Fibroblast of skin of left biceps (primary cell): ENCODE data around the gene GET4.

Source experiments
- DNase-seq, 2 experiments: peaks; one replicate each; pipeline ENCODE4 v3.0.0-alpha.2; 2013; ENCODE audit warnings: low read depth in 2 of 2

GET4 gene

GRCh38 chr7:886626-887487 lies 10.5 kb downstream of the GET4 start:
- DNase-seq, result no peak

DNA sequence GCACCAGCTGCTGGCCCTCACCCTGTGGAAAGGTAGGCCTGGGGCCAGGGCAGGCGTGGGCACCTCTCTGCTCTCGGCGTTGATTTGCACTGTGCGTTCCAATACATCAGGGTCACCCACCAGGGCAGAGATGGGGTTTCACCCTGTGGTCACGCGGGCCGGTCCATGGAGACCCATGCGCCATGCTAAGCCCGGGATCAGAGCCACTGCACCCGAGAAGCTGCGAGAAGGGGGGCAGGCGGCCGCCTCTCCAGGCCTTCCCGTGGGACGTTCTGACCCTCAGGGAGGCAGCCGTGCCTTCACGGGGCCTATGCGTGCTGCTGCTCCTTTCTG lies 11.1 kb downstream of the GET4 start:
- no peak for DNase-seq

DNA sequence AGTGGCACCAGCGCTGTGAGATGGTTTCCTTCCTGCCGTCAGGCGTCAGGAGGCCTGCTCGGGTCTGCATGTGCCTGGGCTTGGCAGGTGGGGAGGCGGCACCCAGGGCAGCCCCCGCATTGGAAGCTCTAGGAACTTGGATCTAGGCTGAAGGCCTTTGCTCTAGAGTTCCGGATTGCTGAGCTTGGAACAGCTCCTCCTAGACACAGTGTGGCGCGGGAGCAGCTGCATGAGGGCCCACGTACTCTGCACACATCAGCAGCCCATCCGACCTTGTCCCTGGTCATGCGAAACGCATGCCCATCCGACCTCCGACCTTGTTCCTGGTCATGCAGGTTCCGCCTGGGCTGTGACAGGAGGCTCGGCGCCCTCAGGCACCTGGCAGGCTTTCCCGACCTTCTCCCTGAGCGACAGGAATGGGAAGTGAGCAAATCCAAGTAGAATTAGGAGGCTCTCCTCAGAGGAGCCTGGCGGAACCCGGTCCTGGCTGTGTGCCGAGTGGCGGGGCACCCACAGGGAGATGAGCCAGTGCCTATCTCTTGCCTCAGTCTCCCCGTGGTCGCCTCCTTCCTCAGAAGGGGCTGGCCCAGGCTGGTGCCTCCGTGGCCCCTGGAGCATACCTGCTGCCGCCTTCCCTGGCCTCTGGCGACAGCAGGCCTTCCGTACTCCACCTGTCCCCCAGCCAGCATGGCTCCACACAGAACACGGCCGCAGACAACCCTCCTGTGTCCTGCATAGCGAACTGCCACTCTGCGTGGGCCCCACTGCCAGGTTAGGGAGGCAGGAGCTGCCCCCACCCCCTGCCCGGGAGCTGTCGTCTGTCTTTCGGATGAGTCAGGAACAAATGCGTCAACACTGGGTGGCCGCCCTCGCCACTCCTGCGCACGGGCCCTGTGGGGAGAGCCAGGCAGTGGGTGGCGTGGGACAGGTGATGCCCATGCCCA lies 12.0 kb downstream of the GET4 start:
- DNase-seq, result no peak

DNA sequence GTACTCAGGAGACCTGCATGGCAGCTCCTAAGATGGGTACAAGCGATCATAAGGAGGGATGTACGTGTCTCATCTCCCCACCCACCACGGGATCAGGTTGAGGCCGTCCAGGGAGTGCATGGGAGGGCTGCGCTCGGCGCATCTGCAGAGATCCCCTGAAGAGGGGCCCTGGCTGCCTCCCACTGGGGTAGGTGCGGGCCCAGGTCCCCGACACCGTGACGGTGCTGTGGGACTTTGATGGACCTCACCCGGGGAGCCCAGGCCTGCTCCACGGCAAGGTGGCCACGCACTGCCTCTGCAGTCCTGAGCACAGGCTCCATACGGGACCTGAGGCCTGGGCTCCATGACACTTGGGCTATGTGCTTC lies 12.7 kb downstream of the GET4 start:
- no peak for DNase-seq

DNA sequence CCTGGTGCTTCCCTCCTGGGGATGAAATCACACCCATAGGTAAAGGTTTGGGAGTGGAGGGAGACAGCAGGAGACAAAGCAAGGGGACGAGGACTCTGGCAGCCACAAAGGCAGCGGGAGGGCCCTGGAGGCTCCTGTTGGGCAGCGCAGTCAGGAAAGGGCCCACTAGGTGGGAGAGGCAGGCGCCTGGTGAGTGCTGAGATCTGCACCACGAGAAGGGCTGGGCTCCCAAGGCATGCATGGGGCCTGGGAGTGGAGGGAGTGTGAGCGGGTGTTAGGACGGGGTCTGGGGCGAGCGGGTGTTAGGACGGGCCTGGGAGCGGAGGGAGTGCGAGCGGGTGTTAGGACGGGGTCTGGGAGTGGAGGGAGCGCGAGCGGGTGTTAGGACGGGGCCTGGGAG lies 13.0 kb downstream of the GET4 start:
- no peak for DNase-seq

GRCh38 chr7:890868-891267 lies 14.5 kb downstream of the GET4 start:
- no peak for DNase-seq

DNA sequence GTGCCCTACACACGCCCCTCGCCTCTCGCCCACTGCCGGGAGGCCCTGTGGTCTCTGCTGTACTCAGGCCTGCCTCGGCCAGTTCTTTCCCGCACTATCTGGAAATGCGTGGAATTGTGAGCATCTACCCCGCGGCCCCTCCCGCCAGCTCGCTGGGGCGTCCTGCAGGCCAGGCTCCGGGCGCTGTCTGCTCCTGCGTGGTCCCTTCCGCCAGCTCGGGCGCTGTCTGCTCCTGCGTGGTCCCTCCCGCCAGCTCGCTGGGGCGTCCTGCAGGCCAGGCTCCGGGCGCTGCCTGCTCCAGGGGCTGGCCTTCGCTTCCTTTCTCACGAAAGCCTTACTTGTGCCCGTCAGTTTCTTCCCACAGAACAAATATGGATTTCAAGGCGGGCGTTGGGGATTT lies 14.9 kb downstream of the GET4 start:
- no peak for DNase-seq

DNA sequence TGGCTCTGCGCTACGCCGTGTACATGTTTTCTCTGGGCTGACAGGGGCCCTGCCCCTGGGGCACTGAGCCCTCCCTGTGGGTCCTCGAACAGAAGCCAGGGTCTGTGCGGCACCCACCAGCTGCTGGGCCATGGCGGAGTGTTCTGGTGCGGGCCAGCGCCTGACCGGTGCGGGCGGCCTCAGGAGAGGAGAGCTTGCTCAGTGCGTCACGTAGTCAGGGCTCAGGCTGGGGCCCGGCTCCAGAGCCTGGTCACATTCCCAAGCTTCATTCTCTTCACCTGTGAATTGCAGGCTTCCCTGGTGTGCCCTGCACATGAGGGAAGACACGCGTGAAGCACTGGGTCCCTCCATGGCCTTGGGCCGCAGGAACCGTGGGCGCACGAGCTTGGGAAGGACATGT lies 15.5 kb downstream of the GET4 start:
- no peak for DNase-seq

DNA sequence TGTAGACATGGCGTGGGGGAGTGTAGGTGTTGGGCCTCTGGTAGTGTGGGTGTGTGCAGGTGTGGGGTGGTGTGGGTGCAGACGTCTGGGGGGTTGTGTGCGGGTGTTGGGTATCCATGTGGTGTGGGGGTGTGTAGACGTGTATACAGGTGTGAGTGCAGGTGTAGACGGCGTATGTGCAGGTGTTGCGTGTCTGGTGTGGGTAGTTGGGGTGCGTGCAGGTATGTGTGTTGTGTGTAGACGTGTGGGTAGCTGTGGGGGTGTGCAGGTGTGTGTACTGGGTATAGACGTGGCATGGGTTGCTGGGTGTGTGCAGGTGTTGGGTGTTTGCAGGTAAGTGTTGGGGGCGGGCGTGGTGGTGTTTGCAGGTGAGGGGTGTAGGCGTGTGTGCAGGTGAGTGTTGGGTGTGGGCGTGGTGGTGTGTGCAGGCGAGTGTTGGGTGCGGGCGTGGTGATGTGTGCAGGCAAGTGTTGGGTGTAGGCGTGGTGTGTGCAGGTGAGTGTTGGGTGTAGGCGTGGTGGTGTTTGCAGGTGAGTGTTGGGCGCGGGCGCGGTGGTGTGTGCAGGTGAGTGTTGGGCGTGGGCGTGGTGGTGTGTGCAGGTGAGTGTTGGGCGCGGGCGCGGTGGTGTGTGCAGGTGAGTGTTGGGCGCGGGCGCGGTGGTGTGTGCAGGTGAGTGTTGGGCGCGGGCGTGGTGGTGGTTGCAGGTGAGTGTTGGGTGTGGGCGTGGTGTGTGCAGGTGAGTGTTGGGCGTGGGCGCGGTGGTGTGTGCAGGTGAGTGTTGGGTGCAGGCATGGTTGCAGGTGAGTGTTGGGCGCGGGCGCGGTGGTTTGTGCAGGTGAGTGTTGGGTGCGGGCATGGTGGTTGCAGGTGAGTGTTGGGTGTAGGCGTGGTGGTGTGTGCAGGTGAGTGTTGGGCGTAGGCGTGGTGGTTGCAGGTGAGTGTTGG lies 16.6 kb downstream of the GET4 start:
- no peak for DNase-seq

GRCh38 chr7:893686-894085 lies 17.3 kb downstream of the GET4 start:
- no peak for DNase-seq

- DNase-seq, result no peak
Measured at GRCh38 chr7:894164-894867, 18.0 kb downstream of the GET4 start.

GRCh38 chr7:894927-895450 lies 18.6 kb downstream of the GET4 start:
- DNase-seq, result no peak

DNA sequence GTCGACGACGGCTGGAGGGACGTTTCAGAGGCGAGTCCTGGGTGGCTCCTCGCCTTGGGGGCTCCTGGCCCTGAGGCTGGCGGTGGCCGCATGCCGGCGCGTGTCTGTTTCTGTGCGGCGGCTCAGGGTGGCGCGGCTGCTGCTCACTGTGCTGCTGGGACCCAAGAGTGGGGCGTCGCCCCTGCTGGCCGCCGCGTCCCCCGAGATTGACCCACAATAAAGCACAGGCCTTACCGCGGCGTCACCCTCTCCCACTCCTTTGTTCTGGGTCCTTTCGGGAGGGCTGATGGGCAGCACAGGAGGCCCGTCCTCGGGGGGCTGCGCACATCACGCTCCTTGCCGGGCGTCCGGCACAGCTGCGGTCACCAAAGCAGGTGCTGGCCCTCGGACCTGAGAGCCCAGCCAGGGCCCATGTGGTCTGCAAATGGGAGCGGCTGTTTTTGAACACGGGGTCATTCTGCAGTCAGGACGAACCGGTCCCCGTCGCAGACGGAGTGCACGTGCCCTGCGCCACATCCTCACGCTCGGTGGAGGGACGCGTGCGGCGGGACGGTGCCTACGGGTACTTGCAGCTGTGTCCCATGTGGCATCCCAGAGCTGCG lies 19.2 kb downstream of the GET4 start:
- DNase-seq, result no peak

DNA sequence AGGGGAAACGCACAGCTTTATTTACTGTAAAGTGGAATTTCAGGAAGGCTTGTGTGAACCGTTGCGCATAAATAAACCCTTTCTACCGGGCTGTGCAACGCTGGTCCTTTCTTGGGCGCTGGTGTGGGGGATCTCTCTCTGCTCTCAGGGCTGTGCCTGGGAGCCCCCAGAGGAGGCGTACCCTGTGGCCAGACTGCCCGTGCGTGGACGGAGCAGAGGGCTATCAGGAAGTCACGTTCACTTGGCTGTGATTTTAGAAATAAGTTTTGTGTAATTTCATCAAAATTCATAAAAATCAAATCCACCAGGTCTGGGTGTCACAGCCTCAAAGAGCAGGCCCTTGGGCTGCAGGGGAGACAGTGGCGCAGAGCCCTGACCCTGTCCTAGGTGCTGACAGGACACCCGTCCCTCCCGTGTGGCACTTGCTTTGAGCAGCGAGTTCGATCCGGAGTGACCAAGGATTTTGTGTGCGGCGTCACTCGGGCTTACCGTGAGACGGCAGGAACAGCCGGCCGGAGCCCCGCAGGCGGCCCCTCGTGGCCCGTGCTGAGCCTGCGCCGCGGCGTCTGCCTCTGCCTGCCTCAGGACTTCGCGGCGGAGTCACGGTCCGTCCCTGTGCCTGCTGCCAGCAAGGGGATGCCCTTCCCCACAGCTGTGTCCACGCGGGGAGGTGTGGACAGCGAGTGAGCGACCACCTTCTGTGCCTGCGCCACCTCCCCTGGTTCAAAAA lies 20.2 kb downstream of the GET4 start:
- no peak for DNase-seq

- no peak for DNase-seq
Measured at GRCh38 chr7:897086-897485, 20.7 kb downstream of the GET4 start.

DNA sequence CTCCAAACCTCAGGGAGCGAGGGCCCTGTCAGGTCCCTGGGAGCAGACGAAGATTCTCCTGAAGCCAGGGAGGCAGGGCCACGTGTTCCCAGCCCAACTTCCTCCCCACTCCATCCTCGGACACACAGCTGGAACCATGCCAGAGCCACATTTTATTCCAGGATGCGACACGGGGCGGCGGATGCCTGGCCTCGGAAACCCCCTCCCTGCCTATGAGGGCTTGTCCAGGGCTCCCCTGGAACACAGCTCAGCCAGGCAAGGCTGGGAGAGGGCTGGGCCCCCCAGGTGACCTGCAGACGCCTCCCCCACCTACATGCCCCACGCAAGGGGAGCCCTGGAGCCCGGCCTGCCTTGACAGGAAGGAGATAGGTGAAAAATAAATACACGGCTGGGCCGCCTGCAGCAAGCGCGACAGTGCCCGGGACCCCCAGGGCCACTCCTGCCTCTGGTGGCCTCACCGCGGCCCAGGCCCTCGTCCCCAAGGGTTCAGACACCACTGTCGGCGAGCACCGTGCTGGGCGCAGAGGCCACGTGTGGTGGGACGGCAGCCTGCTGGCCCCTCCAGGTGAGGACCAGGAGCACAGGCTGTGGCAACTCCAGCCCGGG lies 21.5 kb downstream of the GET4 start:
- DNase-seq, result no peak

DNA sequence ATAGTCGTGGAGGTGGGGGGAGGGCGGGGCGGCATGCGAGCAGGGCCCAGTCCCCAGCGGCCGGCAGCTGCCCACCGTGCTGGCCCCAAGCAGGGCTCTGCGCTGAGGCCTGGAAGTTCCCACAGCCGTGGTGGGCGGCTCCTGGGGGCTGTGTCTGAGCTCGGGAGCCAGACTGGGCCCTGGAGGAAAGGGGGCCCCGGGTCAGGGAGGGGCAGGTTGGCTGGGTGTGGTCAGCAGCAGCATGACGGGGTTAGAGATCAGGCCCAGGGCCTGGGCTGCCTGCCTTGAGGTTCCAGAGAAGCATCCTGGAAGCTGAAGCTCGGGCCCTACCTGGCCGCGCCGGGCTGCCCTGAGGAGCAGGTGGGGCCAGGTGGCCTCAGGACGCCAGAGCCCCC lies 22.1 kb downstream of the GET4 start:
- DNase-seq, result no peak

- no peak for DNase-seq
Measured at GRCh38 chr7:898855-899681, 22.7 kb downstream of the GET4 start.

DNA sequence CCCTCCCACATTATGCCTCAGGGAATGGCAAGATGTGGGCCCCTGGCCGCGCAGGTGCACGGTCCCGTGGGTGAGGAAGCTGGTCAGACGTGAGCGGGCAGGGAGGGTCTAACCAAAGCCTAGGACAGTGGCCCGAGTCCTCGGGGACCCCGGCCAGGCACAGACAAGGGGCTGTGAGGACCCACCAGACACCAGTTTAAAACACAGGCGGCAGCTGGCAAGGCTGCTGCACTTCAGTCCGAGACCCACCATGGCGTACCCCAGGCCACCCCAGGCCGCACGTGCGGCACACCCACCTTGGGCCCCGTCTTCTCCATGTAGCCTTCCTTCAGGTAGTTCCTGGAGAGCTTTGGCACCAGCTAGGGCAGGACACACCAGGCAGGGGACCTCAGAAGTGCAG lies 23.5 kb downstream of the GET4 start:
- DNase-seq, result no peak
